HuH-7 (cell line): ENCODE results near the gene LDLRAD2.
A peak's percentile ranks its signal among the peaks of the same experiment; 100 is the strongest.

Experiments
- DNase-seq: peaks from one replicate; pipeline ENCODE4 v3.0.0; 2011; ENCODE audit warnings: low spot score

The LDLRAD2 gene

DNA sequence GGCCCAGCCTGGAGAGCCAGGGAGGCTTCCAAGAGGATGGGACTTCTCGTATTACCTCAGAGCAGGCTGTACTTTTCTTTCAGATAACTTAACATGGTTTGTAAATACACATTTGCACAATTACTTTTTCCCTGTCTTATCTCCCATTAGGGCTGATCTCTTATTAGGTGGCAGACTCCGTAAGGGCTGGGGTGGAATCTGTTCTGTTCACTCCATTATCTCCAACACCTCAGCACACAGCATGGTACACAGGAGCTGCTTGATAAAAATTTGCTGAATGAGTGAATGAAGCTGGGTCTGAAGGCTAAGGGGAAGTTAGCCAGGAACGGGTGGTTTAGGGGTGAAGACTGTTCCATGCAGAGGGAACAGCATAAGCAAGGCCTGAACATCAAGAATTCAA lies 48.9 kb downstream of the LDLRAD2 start:
- no peak for DNase-seq

DNA sequence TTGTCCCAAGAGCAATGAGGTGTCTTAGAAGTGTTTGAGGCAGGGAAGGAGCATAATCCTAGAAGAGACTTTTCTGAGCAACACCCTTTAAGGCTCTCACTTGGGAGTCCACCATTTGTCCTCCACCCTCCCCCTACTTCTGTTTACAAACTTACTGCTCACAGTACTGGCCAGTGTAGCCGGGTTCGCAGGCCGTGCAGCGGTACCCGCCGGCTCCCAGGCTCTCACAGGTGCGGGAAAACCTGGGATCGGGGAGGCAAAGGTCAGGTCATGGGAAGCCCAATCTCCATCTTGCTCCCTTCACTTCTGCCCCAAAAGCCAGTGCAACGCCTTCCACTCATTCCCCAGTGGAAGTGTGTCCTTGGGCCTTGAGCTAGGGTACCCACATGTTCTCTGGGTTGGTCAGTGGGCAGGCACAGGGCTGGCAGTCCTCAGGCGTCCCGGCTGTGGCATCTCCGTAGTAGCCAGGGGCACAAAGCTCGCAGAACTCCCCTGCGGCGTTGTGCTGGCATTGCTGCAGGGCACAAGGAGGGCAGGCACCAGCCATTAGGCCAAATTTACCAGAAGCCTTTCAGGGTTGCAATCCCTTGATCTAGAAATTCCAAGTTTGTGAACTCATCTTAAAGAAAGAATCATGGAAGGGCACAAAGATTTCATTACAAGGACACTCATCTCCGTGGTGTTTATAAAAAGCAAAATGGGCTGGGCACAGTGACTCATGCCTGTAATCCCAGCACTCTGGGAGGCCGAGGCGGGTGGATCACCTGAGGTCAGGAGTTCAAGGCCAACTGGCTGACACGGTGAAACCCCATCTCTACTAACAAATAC lies 49.8 kb downstream of the LDLRAD2 start:
- no peak for DNase-seq

DNA sequence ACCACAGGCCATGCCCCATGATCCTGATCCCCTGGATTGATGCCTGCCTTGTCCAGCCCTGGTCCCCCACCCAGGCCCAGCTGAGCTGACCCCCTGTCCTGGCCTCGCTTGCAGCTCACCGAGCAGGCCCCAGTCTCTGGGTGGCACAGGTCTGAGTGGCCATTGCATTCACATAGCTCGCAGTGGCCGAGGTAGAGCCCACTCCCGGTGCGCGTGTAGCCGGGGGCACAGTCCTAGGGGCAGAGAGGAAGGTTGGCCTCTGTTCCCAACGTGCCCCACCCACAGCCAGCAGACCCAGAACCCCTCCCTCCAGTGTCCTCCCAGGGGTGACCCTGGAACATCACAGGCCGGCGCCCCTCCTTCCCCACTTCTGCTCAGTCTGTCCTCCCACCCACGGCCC lies 51.9 kb downstream of the LDLRAD2 start:
- no peak for DNase-seq

DNA sequence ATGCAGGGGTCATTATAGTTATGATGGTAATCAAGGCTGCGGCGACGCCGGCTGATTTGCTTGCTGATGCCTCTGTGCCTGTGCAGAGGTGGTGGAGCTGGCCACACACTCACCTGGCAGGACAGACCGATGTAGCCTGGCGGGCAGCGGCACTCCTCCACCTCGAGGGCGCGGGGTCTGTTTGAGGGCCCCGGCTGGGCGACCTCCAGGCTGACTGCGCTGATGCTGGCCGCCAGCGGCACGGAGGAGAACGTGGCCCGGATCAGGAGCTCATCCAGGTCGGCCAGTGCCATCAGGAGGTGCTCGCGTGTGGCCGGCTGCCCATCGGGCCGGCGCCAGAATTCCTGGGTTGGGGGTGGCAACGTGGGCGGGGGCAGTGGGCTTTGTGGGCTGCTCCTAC lies 52.7 kb downstream of the LDLRAD2 start:
- DNase-seq, result no peak

DNA sequence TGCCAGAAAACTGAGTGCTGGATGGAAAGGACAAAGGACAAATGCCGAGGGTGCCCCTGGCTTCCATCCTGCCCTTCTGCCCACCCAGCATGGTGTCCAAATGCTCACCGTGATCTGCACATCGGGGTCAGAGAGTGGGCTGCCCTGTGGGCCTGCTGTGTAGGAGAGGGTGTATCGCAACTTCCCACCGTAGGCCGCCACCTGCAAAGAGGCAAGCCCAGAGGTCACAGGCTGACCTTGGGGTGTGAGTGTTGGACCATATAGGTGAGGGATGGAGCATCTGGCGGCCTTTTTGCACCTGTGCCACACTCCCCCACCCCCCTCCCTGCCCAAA lies 53.5 kb downstream of the LDLRAD2 start:
- no peak for DNase-seq

DNA sequence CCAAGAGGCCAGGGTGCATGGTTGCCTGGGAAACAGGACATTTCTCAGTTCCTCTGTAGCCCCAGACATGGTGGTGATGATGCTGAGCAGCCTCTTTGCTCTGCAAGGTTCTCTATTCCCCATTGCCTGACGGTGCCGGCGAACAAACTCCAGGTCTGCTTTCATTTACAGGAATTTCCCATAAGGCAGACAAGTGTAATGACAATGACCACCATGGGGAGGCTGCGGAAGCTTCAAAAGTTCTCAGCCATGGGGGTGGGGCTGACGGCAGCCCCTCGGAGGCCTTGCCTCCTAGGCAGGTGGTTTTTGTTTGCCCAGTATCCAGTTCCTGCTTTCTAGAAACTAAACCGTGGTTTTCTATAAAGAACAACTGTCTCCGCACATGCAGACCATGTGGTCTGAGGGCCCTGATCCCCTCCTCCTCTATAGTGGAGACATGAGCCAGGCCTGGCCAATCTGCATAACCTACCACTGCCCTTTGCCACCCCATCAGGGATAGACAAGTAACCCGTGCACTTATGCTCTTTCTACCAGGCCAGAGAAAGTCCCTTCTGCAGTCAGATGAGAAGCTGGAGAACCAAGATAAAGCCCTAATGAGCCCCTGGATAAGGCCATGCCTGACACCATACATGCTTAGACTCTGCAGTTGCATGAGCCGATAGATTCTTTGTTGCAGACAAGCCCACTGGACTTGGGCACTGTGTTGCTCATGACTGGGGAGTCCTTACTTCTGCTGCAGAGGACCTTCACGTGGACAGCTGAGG lies 54.1 kb downstream of the LDLRAD2 start:
- peak; percentile 49 for DNase-seq

DNA sequence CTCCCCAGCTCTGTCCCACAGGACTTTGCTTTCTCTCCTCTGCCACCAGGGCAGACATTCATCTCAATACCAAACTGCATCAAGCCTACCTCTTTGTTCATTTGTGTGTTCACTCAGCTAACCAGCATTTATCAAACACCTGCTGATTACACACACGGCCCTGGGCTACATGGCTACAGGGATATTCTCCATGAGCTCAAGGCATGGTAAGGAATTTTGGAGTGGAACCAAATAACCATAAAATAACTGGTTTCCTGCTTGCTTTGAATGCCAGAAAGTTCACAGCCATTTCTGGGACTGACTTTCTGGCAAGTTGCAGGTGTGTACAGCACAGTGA lies 54.6 kb downstream of the LDLRAD2 start:
- no peak for DNase-seq

DNA sequence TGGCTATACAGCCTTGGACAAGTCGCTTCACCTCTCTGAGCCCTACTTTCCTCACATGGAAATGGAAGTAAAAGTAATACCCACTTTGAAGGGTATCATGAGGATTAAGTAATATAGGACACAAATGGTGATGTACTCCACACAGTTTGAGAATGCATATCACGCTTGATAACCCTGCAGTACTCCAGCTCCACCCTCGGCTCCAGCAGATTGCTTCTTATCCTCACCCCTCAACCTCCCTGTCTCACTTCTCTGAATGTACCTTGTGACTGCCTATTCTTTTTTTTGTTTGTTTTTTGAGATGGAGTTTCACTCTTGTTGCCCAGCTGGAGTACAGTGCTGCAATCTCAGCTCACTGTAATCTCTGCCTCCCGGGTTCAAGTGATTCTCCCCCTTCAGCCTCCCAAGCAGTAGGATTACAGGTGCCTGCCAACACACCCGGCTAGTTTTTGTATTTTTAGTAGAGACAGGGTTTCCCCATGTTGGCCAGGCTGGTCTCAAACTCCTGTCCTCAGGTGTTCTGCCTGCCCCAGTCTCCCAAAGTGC lies 55.5 kb downstream of the LDLRAD2 start:
- no peak for DNase-seq

DNA sequence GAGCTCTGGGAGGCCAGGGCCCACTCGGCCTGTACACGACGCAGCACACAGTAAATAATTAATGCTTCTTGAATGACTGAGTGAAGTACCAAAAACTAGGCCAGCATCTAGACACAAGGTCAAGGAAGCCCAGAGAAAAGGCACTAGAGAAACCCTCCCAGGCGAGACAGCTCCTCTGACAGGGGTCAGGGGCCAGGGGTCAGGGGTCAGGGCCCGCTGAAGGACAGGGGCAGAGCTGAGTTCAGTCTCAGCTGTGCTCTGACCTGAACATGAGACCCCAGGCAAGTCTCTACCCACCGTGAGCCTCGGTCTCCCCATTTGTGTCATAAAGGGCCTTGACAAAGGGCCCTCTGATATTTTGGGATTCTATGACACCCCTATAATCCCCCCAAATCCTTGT lies 56.4 kb downstream of the LDLRAD2 start:
- no peak for DNase-seq

DNA sequence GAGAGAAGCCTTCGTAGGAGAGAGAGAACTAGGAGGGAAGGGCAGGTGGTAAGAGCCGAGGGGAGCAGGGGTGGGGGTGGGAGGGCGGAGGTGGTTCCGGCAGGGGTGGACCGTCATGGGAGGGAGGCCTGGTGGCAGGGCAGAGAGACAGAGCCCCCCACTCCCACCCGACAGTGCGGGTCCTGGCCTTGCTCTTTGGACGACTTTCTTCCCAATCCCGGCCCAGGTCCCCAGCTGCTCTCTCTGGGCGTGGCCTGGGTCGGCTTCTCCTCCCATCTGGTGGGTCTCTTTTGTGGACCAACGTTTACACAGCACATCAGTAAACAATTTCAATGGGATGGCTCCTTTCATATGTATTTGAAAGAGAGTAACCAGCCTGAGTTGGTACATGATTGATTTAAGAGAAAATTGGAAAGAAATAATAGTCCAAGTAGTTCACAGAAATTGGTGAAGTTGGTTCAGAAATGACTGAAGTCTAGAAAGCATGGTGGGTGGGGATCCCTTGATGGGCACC lies 56.9 kb downstream of the LDLRAD2 start:
- DNase-seq, result no peak

DNA sequence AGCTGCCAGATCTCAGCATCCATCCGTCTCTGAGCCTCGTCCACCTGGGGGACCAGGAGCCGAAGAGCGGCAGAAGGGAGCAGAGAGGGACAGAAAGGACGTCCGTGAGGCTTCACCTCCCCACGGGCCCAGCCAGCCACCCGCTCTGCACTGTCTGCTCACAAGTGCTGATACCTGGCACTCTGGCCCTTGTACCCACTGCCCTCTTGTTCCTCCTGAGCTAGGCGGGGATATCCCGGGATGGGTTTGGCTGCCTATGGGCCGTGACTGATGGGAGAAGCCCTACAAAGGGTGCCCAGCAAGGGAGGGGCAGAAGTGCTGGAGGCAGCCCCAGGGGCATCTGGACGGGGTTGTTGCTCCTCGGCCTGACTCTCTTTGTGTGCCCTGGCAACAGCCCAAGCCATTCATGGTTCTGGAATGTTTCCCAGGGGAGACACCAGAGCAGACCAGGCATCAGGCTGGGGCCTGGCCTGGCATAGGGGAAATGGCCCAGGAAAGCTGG lies 57.6 kb downstream of the LDLRAD2 start:
- no peak for DNase-seq

DNA sequence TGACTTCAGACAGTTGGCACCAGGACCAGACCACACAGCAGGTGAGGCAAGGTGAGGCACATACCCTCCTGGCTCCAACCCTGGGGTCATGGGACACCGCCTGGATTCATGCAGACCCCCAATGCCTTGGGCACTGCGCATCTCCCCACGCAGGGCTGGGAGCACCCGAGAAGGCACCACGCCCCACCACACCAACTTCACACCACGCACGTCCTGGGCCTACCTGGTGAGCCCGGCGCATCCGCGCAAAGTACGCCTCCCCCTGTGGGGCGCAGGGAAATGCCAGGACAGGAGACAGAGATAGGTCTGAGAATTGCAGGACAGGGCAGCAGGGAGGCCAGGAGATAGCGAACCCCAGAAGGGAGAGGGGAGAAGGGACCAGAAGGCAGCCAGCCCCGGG lies 58.5 kb downstream of the LDLRAD2 start:
- DNase-seq, result no peak

DNA sequence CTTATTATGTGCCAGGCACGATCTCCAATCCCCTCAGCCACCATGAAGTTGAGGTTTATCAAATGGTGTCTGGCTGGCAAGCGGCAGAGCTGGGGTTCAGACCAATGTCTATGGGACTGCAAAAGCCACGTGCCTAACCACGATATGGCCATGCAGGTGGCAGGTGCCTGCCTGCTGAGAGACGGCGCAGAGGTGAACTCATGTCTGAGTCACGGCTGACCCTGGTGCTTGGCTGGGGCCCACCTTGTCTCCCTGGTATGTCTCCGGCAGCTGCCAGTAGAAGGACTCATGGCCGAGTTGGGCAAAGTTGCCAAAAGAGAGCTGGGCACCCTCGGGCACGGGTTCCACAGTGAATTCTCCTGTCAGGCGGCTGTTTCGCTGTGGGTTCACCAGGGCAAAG lies 59.9 kb downstream of the LDLRAD2 start:
- DNase-seq, result no peak

DNA sequence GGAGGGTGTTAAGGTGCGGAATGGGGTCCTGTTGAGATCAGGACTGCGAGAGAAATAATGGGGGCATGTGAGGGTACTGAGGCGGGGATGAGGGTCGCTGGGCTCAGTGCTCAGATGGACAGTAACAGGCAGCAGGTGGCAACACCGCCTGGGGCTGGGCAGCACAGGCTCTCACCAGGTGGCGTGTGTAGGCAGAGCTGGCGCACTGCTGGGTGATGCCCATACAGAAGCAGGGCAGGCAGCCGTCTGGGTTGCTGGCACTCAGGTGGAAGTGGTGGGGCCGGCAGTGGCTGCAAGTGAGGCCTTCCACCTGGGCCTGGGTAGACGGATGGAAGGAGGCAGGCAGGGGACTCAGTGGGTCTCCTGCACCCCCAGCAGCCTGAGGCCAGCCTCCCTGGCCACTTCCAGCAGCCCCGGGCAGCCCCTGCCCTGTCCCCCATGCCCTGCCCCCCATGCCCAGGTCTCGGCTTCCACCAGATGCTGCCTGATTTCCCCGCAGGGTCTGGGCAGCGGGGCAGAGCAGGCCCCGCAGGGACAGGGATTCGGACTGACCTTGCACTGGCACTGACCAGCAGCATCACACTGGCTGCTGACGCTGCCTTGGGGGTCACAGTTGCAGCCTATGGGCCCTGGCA lies 60.5 kb downstream of the LDLRAD2 start:
- no peak for DNase-seq

DNA sequence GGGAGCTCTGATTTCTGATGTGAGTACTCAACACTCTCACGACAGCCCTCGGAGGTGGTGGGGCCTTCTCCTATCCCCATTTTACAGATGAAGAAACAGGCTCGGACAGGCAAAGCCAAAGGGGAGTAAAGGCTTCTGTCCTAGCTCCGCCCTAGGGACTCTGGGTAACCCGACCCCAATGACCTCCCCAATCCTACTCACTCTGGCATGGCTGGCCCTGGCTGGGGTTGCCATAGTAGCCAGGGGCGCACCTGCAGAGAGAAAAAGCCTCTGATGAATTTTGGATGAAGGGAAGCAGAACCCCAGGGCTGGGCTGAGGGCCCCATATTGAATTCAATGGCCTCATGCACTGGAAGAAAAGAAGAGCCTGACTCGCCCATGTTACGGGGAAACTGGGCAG lies 61.1 kb downstream of the LDLRAD2 start:
- DNase-seq, result no peak

DNA sequence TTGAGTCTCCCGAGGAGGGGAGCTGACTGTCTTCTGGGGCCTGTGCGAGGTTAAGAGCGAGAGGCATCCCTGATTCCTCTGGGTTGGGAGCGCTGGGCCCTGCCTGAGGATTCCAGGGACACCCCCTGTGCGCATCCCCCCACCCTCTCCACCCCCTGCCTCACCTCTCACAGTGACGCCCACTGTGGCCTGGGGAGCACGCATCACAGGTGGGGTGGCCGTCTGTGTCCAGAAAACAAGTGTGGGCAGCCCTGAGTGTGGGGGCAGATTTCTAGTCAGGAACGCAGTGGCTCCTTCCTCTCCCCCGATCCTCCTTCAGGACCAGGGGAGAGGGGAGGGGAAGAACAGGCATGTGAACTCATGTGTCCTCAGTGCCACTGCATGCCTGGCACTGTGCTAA lies 61.7 kb downstream of the LDLRAD2 start:
- no peak for DNase-seq

DNA sequence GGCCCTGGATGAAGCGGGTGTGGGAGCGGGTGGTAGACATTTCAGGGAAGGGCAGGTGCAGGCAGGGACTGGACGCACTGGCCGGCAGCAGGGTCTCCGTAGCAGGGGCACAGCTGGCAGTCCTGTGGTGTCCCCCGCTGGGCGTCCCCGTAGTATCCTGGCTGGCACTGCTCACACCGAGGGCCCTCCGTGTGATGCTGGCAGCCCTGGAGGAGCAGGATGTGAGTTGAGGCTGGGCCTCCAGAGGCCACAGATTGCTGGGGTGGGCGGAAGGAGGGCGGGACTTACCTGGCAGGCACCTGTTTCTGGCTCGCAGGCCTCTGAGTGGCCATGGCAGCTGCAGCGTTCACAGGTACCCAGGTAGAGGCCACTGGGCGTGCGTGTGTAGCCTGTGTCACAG lies 62.3 kb downstream of the LDLRAD2 start:
- no peak for DNase-seq
